Panc1 (cell line): ENCODE results near the gene RALGPS2.

Experiments
- POLR2AphosphoS5 ChIP-seq: IDR thresholded peaks from 2 replicates; pipeline ENCODE4 v1.6.1; 2012; ENCODE audit warnings: mild to moderate bottlenecking, low read depth, low read length, moderate library complexity
- TCF7L2 ChIP-seq: IDR thresholded peaks from 2 replicates; pipeline ENCODE4 v1.6.1; 2011; ENCODE audit warnings: mild to moderate bottlenecking, low read depth, low read length, inconsistent platforms
- TF ChIP-seq, protein P1 (sequence below): fragments of 450-650 bp; IDR thresholded peaks from 2 replicates; pipeline ENCODE4 v1.5.1; 2017; ENCODE audit warnings: mild to moderate bottlenecking

DNA sequence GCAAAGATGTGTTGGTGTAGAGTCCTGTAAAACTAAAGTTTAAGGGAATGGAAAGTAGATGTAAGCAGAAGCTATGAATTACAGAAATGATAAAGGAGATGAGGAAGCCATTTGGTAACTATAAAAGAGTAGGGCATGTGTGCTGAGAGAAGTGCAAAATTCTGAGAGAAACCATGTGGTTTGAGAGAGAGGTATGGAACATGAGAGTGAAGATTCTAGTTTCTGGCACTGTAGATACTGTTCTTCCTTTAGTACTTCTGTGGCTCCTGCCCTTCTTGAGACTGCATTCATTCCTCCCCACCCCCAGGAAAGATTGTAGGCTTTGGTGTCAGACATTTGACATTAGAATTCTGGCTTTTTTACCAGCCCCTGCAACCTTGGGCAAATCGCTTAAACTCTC, 15.4 kb downstream of the RALGPS2 start:
- TF ChIP-seq, protein P1, sequence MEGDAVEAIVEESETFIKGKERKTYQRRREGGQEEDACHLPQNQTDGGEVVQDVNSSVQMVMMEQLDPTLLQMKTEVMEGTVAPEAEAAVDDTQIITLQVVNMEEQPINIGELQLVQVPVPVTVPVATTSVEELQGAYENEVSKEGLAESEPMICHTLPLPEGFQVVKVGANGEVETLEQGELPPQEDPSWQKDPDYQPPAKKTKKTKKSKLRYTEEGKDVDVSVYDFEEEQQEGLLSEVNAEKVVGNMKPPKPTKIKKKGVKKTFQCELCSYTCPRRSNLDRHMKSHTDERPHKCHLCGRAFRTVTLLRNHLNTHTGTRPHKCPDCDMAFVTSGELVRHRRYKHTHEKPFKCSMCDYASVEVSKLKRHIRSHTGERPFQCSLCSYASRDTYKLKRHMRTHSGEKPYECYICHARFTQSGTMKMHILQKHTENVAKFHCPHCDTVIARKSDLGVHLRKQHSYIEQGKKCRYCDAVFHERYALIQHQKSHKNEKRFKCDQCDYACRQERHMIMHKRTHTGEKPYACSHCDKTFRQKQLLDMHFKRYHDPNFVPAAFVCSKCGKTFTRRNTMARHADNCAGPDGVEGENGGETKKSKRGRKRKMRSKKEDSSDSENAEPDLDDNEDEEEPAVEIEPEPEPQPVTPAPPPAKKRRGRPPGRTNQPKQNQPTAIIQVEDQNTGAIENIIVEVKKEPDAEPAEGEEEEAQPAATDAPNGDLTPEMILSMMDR, result no peak
- TF ChIP-seq POLR2AphosphoS5, result no peak
- TF ChIP-seq TCF7L2, result no peak
